ENCODE measurements around the gene KCNG4.

Gene KCNG4

GRCh38 chr16:84182680-84183571, 56.9 kb downstream of the KCNG4 start:
- no peak for DNase-seq (ENCODE audit: low spot score)

DNA sequence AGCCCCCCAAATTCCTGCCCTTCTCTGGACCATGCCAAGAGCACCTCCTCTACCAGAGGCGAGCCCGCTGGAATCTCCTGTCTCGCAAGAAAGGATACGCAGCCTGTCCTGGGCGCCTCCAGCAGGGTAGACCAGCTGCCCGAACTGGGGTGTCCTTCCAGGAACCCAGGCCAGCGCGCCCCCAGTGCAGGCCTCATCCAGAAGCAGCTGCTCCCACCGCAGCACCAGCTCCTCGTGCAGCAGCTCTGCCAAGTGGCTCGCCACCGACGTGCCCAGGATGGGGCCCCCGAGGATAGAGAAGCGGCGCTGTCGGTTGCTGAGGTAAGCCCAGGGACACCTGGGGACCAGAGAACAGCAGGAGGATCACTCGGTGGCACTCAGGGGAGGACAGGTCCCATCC, 57.7 kb downstream of the KCNG4 start:
- no peak for DNase-seq (ENCODE audit: low spot score)

DNA sequence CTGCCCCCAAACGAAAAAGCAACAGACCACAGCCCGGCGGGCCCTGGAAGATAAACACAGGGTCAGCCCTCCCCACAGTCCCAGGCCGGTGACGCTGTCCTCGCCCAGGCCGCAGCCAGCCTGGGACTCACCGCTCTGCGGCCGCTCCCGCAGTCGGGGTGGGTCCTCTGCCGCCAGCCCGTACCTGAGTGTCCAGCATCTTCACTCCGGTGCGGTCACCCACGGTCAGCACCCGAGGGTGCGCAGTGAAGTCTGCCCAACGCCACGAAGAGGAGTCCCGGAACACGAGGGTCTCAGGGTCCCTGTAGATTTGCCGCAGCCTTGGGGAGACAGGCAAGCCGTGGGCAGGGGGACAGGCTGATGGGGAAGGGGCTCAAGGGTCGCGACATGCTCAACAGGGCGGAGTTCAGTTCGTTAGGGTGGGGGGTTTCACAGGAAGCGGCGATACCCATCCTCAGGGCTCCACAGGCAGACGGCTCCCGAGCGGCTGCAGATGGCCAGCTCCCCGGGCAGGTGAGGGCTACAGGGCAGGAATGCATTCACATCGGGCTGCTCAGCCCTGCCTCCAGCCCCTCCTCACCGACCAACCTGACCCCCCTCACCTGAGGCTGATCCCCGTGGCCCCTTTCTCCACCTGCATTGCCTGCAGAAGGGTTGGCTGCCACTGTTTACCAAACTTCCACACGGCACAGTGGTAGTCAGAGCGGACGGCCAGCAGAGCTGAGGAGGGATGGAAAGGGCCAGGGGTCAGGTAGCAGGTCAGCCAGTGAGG, 58.5 kb downstream of the KCNG4 start:
- no peak for DNase-seq (ENCODE audit: low spot score)

DNA sequence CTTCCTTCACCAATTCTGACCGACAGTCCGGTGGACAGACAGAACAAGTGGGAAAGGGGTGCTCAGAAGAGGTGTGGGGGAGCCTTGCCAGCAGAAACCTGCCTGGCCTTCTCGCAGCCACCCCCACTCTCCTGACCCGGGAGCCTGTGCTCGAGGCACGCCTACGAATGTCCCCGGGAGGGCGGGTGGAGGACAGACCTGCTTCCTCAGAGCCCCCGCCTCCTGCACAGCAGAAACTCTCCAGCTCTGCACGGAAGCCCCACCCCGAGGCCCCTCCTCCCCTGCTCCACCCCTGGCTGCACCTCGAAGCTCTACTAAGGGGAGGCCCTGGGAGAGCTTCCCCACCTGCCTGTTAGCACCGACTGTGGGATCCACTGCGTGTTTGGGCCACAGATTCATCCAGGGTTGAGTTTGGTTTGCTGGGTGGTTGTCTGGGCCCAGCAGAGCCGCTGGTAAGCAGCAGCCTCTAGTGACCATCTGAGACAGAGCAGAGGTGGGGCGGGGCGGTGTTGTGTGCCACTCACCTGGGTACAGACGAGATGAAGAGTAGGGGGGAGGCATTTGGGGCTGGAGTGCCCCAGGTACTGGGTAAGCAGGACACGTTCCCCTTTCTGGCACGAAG, 59.2 kb downstream of the KCNG4 start:
- no peak for DNase-seq (ENCODE audit: low spot score)

DNA sequence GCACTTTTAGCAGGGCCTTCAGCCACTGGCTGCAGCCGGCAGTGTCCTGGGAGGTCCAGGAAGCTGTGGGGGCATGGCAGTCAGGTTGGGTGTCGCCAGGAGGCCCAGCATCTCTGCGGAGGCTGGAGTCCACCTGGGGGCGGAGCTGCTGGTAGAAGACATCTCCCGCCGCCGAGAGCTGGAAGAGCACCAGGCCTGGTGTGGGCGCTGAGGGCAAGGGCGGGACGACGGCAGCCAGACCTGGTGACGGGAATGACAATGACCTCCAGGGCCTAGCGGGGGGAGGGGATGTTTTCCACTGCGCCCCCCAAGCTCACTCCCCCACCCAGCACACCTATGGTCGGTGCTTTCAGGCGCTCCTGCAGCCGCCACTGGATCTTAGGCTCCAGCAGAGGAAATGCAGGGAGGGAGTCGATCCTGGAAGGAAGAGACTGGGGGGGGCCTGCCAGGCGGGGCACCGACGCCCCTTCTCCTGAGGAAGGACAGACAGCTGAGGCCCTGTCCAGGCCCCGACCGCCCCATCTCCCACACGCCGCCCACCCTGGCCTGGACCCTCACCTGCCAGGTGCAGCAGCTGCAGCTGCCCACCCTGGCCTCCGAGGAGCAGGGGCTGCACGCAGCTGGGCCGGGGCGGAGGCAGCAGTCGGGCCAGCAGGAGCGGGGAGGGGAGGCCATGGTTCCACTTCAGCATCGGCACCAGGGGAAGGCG, 60.0 kb downstream of the KCNG4 start:
- DNase-seq (ENCODE audit: low spot score) = no peak

GRCh38 chr16:84178892-84179611, 60.8 kb downstream of the KCNG4 start:
- DNase-seq (ENCODE audit: low spot score) = no peak

GRCh38 chr16:84178146-84178765, 61.6 kb downstream of the KCNG4 start:
- DNase-seq (ENCODE audit: low spot score) = no peak

DNA sequence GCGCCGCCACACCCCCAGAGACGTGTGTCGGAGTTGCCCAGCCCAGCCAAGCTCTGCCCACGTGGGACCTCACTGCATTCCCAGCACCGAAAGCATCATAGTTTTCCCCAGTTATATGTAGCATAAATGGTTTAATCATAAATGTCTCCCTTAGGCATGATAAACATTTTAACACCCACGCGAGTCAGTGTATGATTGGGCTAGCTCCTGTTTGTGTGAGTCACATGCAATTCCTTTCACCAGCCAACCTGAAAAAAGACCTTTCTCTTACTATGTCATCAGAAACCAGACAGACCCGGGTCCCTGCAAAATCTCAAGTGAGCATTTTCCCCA, 62.1 kb downstream of the KCNG4 start:
- peak; percentile 32 for DNase-seq (ENCODE audit: low spot score)

- DNase-seq (ENCODE audit: low spot score) = no peak
Measured at GRCh38 chr16:84176192-84177053, 63.4 kb downstream of the KCNG4 start.

DNA sequence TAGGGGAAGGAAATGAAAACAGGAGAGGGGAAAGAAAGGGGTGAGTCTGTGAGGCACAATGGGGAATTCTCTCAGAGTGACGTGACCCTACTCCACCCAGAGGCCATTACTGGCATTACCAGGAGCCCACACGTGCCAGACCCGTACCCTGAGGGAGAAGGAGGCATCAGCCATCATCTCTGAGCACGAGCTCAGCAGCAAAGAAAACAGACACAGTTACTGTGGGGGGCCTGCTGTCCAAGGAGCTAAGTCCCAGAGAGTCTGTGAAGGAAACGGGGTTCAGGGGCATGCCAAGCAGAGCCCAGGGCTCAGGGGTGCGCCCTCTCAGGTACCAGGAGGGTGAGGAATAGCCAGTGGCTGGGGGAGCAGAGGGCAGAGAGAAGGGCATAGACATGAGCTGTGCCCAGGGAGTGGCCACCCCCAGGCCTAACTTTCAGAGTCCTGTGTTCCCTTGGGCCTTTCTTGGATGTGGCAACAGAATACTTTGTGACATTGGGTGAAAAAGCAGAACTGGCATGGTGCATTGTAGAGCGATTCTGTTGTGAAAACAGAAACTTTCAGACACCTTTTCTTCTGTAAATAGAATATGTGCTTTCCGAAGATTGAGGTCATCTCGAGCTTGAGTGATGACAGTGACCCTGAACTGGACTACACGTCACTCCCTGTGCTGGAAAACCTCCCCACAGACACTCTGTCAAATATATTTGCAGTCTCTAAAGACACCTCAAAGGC, 64.3 kb downstream of the KCNG4 start:
- DNase-seq (ENCODE audit: low spot score) = peak; percentile 85

DNA sequence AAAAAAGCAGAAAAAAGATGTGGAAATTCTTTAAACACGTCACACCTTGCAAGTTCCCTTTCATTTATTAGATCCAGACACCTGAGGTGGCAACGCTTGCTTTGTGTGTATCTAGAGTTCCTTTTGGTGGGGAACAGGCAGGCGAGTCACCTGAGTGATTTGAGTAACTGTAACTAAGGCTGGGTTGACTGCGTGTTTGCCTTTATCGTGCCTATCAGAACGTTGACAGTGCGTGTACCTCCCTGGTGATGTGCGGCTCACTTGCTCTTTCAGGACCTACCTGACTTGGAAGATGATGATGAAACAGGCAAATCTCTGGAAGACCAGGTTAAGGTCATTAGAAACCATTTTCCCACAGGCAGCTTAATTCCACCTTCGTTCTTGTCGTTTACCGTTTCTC, 65.4 kb downstream of the KCNG4 start:
- DNase-seq (ENCODE audit: low spot score) = no peak

DNA sequence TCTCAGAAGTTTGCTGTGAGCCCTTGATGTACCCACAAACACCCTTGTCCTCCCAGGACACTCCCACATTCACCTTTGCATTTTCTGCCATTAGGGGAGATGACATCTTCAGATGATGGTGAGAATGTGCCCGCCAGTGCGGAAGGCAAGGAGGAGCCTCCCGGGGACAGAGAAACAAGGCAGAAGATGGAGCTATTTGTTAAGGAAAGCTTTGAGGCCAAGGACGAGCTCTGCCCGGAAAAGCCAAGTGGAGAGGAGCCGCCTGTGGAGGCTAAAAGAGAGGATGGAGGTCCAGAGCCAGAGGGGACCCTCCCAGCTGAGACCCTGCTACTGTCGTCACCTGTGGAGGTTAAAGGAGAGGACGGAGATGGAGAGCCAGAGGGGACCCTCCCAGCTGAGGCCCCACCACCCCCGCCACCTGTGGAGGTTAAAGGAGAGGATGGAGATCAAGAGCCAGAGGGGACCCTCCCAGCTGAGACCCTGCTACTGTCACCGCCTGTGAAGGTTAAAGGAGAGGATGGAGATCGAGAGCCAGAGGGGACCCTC, 70.0 kb downstream of the KCNG4 start:
- DNase-seq (ENCODE audit: low spot score) = no peak
